ENCODE measurements around the gene SCNN1A.

- TF ChIP-seq CTCF (conservative IDR thresholded peaks at IDR 0.05; ENCODE audit: low read depth, low read length) (0 out of 2 replicates have a peak, but pooled peaks have one; percentile 17), POLR2A (IDR thresholded peaks at IDR 0.05; ENCODE audit: low read depth, low read length) (no peak), ELK1 (IDR thresholded peaks at IDR 0.05; ENCODE audit: borderline replicate concordance, low read depth, low read length) (no peak), SMC3 (IDR thresholded peaks at IDR 0.05; ENCODE audit: low read depth, low read length) (no peak; the same call in none of the 2 replicates), RAD21 (IDR thresholded peaks at IDR 0.05; ENCODE audit: low read length) (no peak)
These were observed 8.0 kb downstream of the SCNN1A start for GRCh38 chr12:6367065-6367968.

All from IMR-90 (cell line).